K562 (cell line): ENCODE data around the gene SLC26A8. TPM values are rescaled to one million over a fixed set of nuclear protein-coding genes. Genes with fewer than 3 reads are reported as not detected.

Experiments used
- ARHGAP35 ChIP-seq: fragments of 450-650 bp; IDR thresholded peaks from 2 replicates; pipeline ENCODE4 v1.6.1; 2018; ENCODE audit not compliant: partially characterized antibody
- ATF1 ChIP-seq, 2 experiments: fragments of 450-650 bp in 1 of 2; IDR thresholded peaks; 2 replicates each; pipeline ENCODE4 v1.6.1; 2016; ENCODE audit warnings: missing compliant biosample characterization in 1 of 2, missing genetic modification characterization in 1 of 2
- DACH1 ChIP-seq: fragments of 450-650 bp; IDR thresholded peaks from 2 replicates; pipeline ENCODE4 v1.6.1; 2018; ENCODE audit not compliant: partially characterized antibody
- DPF2 ChIP-seq: fragments of 450-650 bp; IDR thresholded peaks from 2 replicates; pipeline ENCODE4 v1.6.1; 2016
- FOXA3 ChIP-seq, 2 experiments: fragments of 450-650 bp in 1 of 2; sonication (generic) in 1 of 2; formaldehyde crosslinking; IDR thresholded peaks in 1 of 2; conservative IDR thresholded peaks in 1 of 2; 2 replicates each; pipeline versions ENCODE4 v1.4.0 to v1.8.0; 2020 to 2022; ENCODE audit warnings: mild to moderate bottlenecking in 2 of 2, missing genetic modification reagents in 1 of 2
- HBP1 ChIP-seq: fragments of 450-650 bp; formaldehyde crosslinking; IDR thresholded peaks from 2 replicates; pipeline ENCODE4 v1.4.0; 2022; ENCODE audit warnings: missing genetic modification characterization
- KLF10 ChIP-seq: fragments of 250-450 bp; sonication (Bioruptor Pico); IDR thresholded peaks from 2 replicates; pipeline ENCODE4 v1.6.1; 2021; ENCODE audit warnings: matching md5 sums
- KLF16 ChIP-seq: IDR thresholded peaks from 2 replicates; pipeline ENCODE4 v1.6.1; 2016; ENCODE audit warnings: antibody characterized with exemption
- NFIX ChIP-seq: fragments of 250-450 bp; sonication (Bioruptor Pico); IDR thresholded peaks from 2 replicates; pipeline ENCODE4 v1.4.0; 2020; ENCODE audit warnings: low read depth, mild to moderate bottlenecking, moderate library complexity
- OTX1 ChIP-seq: fragments of 450-650 bp; formaldehyde crosslinking; IDR thresholded peaks from 2 replicates; pipeline ENCODE4 v1.4.0; 2022; ENCODE audit warnings: mild to moderate bottlenecking
- PHTF2 ChIP-seq: fragments of 250-450 bp; sonication (Bioruptor Pico); IDR thresholded peaks from 2 replicates; pipeline ENCODE4 v1.5.0; 2021; ENCODE audit warnings: mild to moderate bottlenecking
- SRF ChIP-seq, 2 experiments: fragments of 250-450, 450-650 bp in 1 of 2; sonication (Bioruptor Pico) in 1 of 2; sonication (generic) in 1 of 2; formaldehyde crosslinking; IDR thresholded peaks; 2 replicates each; pipeline versions ENCODE4 v1.5.0 to v1.5.1; 2020 to 2022; ENCODE audit warnings: mild to moderate bottlenecking in 1 of 2, missing genetic modification reagents in 1 of 2
- ZNF197 ChIP-seq: fragments of 200-800 bp; sonication (Bioruptor generic); IDR thresholded peaks from 2 replicates; pipeline ENCODE4 v1.6.1; 2016; ENCODE audit warnings: low read depth, missing genetic modification characterization, missing compliant biosample characterization
- ZNF217 ChIP-seq: sonication (generic); formaldehyde crosslinking; IDR thresholded peaks from 2 replicates; pipeline ENCODE4 v1.8.0; 2022; ENCODE audit warnings: mild to moderate bottlenecking, missing genetic modification reagents
- ZNF77 ChIP-seq: fragments of 250-450 bp; sonication (Bioruptor Pico); IDR thresholded peaks from 2 replicates; pipeline ENCODE4 v1.5.0; 2020
- polyA plus RNA-seq, 8 experiments: library from polyadenylated mRNA; depleted of rRNA in 4 of 8; stranded (reverse) in 5 of 8; unstranded in 3 of 8; fragments of >200 nt; fragmentation: Nextera tagmentation in 2 of 8; fragmentation: Illumina TruSeq in 1 of 8; extraction: Ambion mirVana in 2 of 8; extraction: Trizol in 1 of 8; gene quantifications; 2 replicates each; pipeline versions ENCODE4 v1.2.1 to v1.2.3, GENCODE V29; 2011 to 2014; ENCODE audit warnings: inconsistent platforms in 1 of 8, missing spikeins in 1 of 8
- total RNA-seq, 7 experiments: library from RNA; depleted of rRNA in 6 of 7; stranded (reverse); fragments of >200 nt in 6 of 7; fragmentation: Illumina TruSeq in 2 of 7; extraction: Trizol in 2 of 7; gene quantifications; 2 replicates each; pipeline versions ENCODE4 v1.2.1 to v1.2.3, GENCODE V29; 2011 to 2021; ENCODE audit warnings: low replicate concordance in 1 of 7
- TF ChIP-seq, protein P1 (sequence below): fragments of 250-450 bp; sonication (Bioruptor Pico); IDR thresholded peaks from 2 replicates; pipeline ENCODE4 v1.4.0; 2020; ENCODE audit warnings: mild to moderate bottlenecking, moderate library complexity
- TF ChIP-seq, protein P2 (sequence below): fragments of 450-650 bp; formaldehyde crosslinking; IDR thresholded peaks from 2 replicates; pipeline ENCODE4 v1.4.0; 2020; ENCODE audit warnings: mild to moderate bottlenecking, moderate library complexity
- TF ChIP-seq, protein P3 (sequence below): IDR thresholded peaks from 2 replicates; pipeline ENCODE4 v1.6.1; 2014; ENCODE audit warnings: antibody characterized with exemption
- TF ChIP-seq, protein P4 (sequence below): fragments of 250-450 bp; sonication (Bioruptor Pico); IDR thresholded peaks from 2 replicates; pipeline ENCODE4 v1.9.0; 2021; ENCODE audit warnings: mild to moderate bottlenecking

The SLC26A8 gene
- total and polyA plus RNA-seq, 9 of the 15 experiments (the other 6 are each of a cell fraction or from before 2014, with no cell fraction given), result not detected

GRCh38 chr6:36025260-36025931 lies 955 bp upstream of the SLC26A8 start (continued):
- TF ChIP-seq ARHGAP35, result peak; percentile 16
- TF ChIP-seq, protein P1, sequence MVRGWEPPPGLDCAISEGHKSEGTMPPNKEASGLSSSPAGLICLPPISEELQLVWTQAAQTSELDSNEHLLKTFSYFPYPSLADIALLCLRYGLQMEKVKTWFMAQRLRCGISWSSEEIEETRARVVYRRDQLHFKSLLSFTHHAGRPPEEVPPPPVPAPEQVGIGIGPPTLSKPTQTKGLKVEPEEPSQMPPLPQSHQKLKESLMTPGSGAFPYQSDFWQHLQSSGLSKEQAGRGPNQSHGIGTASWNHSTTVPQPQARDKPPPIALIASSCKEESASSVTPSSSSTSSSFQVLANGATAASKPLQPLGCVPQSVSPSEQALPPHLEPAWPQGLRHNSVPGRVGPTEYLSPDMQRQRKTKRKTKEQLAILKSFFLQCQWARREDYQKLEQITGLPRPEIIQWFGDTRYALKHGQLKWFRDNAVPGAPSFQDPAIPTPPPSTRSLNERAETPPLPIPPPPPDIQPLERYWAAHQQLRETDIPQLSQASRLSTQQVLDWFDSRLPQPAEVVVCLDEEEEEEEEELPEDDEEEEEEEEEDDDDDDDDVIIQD (CRISPR knock-in tag), result no peak
- TF ChIP-seq DPF2, result peak; percentile 94
- TF ChIP-seq, protein P2, sequence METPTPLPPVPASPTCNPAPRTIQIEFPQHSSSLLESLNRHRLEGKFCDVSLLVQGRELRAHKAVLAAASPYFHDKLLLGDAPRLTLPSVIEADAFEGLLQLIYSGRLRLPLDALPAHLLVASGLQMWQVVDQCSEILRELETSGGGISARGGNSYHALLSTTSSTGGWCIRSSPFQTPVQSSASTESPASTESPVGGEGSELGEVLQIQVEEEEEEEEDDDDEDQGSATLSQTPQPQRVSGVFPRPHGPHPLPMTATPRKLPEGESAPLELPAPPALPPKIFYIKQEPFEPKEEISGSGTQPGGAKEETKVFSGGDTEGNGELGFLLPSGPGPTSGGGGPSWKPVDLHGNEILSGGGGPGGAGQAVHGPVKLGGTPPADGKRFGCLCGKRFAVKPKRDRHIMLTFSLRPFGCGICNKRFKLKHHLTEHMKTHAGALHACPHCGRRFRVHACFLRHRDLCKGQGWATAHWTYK (CRISPR knock-in tag), result no peak
- TF ChIP-seq PHTF2 (CRISPR knock-in tag), result no peak
- no peak for TF ChIP-seq KLF10 (CRISPR knock-in tag)
- TF ChIP-seq KLF16, result no peak
- TF ChIP-seq ZNF77 (CRISPR knock-in tag), result no peak
- no peak for TF ChIP-seq ATF1 (CRISPR knock-in tag; IDR thresholded peaks at IDR 0.05)
- no peak for TF ChIP-seq ATF1 (tag; IDR thresholded peaks at IDR 0.05)
- TF ChIP-seq ZNF197 (CRISPR knock-in tag), result no peak
- TF ChIP-seq, protein P3, sequence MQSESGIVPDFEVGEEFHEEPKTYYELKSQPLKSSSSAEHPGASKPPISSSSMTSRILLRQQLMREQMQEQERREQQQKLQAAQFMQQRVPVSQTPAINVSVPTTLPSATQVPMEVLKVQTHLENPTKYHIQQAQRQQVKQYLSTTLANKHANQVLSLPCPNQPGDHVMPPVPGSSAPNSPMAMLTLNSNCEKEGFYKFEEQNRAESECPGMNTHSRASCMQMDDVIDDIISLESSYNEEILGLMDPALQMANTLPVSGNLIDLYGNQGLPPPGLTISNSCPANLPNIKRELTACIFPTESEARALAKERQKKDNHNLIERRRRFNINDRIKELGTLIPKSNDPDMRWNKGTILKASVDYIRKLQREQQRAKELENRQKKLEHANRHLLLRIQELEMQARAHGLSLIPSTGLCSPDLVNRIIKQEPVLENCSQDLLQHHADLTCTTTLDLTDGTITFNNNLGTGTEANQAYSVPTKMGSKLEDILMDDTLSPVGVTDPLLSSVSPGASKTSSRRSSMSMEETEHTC, result no peak
- no peak; the same call in 1 of the 2 replicates for TF ChIP-seq OTX1 (CRISPR knock-in tag)
- TF ChIP-seq ZNF217 (CRISPR knock-in tag), result no peak
- no peak for TF ChIP-seq DACH1
- TF ChIP-seq, protein P4, sequence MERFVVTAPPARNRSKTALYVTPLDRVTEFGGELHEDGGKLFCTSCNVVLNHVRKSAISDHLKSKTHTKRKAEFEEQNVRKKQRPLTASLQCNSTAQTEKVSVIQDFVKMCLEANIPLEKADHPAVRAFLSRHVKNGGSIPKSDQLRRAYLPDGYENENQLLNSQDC (CRISPR knock-in tag), result no peak
- TF ChIP-seq FOXA3 (CRISPR knock-in tag; conservative IDR thresholded peaks at IDR 0.05 in 1 of 2, IDR thresholded peaks at IDR 0.05 in 1 of 2), result no peak; a peak in 1 of 4 replicates
- peak; percentile 84; the same call in 1 of the 2 replicates for TF ChIP-seq HBP1
- no peak for TF ChIP-seq NFIX
- TF ChIP-seq SRF (CRISPR knock-in tag; IDR thresholded peaks at IDR 0.05), result 0 out of 4 replicates have a peak, but pooled peaks of 1 of the 2 experiments have one; percentile 44
